ENCODE data around the gene BLMH.

The BLMH gene, protein sequence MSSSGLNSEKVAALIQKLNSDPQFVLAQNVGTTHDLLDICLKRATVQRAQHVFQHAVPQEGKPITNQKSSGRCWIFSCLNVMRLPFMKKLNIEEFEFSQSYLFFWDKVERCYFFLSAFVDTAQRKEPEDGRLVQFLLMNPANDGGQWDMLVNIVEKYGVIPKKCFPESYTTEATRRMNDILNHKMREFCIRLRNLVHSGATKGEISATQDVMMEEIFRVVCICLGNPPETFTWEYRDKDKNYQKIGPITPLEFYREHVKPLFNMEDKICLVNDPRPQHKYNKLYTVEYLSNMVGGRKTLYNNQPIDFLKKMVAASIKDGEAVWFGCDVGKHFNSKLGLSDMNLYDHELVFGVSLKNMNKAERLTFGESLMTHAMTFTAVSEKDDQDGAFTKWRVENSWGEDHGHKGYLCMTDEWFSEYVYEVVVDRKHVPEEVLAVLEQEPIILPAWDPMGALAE

GRCh38 chr17:30291543-30292285, at the start of gene BLMH:
Gene BLMH, minus strand, starts transcription at chr17:30291944. Its CDS starts 125 bp downstream, at chr17:30291819.
- peak; percentile 10 for DNase-seq

DNA sequence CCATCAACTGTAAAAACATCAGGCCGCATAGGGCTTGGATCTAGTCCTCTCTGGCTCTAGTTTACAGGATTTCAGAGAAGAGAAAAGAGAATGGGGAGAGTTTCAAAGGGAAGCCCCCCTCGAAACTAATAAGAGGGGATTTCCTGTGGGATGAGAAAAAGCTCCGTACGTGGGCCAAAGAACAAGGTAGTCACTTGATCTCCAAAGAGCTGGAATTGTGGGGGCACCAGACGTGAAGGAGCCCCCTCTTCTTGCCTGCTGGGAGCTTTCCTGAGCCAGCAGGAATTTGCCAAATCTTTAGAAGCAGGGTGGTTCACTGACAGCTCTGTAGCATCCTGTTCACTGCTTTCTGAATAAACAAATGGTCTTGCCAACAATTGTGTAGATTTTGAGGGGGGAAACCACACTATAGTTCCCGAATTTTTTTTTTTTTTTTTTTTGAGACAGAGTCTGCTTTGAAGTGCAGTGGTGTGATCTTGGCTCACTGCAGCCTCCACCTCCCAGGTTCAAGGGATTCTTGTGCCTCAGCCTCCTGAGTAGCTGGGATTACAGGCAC, 49.1 kb upstream of the BLMH start:
- DNase-seq = no peak

DNA sequence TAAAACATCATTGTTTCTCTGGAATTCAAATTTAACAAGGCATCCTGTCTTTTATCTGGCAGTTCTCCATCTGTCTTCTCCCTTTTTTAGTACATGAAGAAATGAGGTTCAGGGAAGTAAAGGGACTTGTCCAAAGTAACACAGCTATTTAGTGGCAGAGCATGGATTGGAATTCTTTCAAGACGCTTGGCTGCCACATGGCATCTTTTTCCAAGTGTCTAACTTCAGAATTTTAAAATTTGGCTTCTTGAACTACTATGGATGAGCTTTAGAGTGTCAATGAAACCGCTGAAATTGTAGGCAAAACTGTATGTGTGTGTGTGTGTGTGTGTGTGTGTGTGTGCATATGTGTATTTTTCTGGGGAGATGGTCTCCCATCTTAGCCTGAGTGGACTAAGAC, 47.3 kb upstream of the BLMH start:
- no peak for DNase-seq

GRCh38 chr17:30337393-30337999, 45.8 kb upstream of the BLMH start:
- DNase-seq = no peak

DNA sequence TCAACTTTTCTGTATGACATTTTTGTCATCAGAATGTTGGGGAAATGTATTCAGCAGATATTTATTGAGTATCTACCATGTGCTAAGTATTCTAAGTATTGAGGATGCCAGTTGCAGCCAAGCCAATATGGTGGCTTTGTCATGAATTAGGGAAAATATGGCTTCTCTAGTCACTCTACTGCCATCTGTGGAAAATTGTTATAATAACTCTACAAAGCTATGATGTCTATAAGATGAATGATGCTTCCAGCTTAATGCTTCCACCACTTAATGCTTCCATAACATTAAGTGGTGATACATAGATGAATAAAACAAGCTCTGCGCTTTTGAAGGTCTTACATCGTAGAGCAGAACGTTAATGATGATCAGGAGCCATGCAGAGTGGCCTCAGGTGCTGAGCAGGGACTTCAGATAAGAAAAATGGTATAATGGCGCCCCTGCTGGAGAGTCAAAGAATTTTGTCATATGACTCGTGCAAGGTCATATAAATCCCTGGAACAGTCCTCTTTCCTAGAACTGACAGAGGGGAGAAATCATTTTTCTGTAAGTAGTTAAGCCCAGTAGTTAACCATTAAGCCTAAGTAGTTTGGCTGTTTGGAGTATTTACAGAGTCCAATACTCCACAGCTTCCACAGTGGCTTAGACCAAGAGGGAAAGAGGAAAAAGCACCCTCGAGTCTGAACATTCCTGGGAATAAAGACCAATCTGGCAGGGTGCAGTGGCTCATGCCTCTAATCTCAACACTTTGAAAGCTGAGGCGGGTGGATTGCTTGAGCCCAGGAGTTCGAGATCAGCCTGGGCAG, 44.8 kb upstream of the BLMH start:
- no peak for DNase-seq

- DNase-seq = no peak
Observed at GRCh38 chr17:30334421-30334820, 42.7 kb upstream of the BLMH start.

GRCh38 chr17:30333503-30334360, 42.0 kb upstream of the BLMH start, which contains the start of gene TMIGD1:
Gene TMIGD1, minus strand, starts transcription at chr17:30334057. Its CDS starts 1,924 bp downstream, at chr17:30332133.
- DNase-seq = no peak

DNA sequence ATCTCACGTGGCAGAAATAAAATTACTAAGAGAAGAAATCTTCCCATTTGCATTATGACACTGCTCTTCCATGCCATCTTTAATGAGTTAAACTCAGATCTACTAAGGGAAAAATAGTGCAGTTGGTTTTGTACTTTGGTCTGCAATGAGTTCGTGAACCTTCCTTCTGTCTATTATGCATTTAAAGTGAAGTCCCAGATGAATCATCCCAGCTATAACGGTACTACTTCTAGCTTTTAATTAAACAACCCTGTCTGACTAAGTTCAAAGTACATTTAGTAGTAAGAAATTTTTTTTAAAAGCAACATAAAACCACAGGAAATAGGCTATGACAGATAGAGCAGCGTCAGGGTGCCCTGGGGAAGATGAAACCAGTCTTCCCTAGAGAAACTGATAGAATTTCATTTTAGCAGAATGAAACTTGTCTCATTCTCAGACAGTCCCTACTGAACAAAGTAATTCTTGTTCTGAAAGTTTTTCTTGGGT, 40.4 kb upstream of the BLMH start:
- DNase-seq = no peak

- no peak for DNase-seq
Observed at GRCh38 chr17:30326809-30327208, 35.1 kb upstream of the BLMH start.

- DNase-seq = no peak
Observed at GRCh38 chr17:30324723-30325122, 33.0 kb upstream of the BLMH start.

- DNase-seq = no peak
Observed at GRCh38 chr17:30323895-30324319, 32.2 kb upstream of the BLMH start.

- DNase-seq = no peak
Observed at GRCh38 chr17:30323262-30323894, 31.6 kb upstream of the BLMH start.

DNA sequence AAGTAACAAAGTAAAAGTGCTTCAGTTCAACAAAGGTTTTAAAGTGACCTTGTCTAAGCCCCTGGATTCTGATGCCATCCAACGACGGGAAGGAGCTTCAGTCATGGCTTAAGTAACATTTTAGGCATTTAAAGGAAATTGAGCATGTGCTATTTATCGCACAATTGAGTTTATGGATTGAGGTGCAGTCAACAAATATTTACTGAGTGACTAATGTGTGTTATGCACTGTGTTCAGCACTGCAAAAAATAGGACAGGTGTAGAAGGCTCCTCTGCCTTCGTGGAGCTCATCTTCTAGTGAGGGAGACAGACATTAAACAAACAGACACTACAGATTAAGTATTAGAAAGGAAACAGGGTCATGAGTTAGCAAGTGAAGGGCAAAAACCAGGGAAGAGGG, 29.6 kb upstream of the BLMH start:
- no peak for DNase-seq

GRCh38 chr17:30318155-30318554, 26.4 kb upstream of the BLMH start:
- no peak for DNase-seq

DNA sequence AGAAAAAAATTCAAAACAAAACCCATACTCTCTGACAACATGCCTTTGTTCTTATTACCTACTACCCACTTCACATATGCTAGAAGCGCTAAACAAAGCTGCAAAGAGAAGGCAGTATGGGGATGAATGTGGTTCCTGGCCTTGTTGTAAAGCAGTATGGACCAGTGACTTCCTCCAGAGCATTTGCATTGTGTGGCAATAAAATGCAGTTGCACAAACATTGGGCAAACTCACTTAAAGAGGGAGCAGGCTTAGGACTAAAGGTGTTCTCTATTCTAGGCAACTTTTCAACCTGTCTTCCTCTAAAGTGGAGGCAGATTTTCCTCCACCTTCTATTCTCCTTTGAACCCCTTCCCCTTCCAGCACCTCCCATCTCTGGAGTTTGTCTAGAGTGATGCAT, 25.0 kb upstream of the BLMH start:
- DNase-seq = no peak

GRCh38 chr17:30315106-30315505, 23.4 kb upstream of the BLMH start:
- no peak for DNase-seq

GRCh38 chr17:30314474-30314873, 22.7 kb upstream of the BLMH start:
- DNase-seq = no peak

DNA sequence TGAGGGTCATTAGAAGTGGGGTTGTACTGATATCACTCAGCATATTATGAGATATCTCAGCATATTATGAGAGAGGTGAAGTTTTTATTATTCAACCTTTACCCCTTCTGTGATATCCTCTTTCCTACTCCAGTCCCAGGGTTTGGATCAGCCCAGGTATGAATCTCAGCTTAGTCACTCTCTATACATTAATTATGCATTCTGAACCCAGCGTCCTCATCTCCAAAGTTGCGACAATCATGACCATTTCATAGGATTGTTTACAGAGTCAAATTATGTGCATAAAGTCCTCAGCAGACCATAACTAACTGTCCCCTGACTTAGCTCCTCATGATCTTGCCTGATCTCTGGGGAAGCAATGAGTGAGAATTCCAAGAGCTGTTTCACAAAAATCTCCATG, 20.5 kb upstream of the BLMH start:
- DNase-seq = no peak

DNA sequence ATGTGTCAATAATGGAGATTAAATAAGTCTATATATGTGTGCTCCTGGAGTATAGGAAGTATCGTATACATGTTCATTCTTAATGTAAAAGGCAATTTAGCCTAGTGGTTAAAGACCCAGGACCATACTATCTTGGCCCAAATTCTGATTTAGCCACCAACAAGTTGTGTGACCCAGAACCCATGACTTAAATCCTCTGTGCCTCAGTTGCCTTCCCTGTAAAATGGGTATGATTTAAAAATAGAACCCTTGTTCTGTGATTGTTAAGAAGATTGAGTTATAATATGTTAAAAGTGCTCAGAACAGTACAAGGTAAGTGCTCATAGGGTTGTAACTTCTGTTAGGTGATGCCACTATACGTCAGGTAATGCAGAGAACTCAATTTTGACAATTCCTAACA, 18.8 kb upstream of the BLMH start:
- DNase-seq = no peak

DNA sequence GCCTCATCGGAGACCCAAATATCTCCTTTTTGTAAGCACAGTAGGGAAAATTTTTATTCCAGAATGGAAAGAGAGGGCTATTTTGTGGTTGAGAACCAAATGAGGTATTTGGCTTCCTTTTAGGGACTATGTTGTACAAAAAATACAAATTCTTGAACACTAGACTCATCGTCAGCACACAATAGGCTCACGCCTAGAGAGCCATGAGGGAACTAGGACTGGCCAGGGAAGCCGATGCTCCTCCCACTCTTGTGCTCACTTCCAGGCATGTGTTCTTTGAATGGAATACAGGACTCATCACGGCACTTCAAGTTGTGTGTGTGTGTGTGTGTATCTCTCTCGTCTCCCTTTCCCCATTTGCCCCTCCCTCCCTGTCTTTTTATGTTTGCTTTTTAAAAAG, 17.8 kb upstream of the BLMH start:
- DNase-seq = no peak

- no peak for DNase-seq
Observed at GRCh38 chr17:30308406-30308805, 16.7 kb upstream of the BLMH start.

Data from GOT3 (cell line).